ENCODE data around the gene GPN2. TPM values are rescaled to one million over a fixed set of nuclear protein-coding genes. Genes with fewer than 3 reads are reported as not detected.

Gene GPN2
- total RNA-seq, 2 donors from 2014 or later = 54.8 to 55.5 TPM

DNA sequence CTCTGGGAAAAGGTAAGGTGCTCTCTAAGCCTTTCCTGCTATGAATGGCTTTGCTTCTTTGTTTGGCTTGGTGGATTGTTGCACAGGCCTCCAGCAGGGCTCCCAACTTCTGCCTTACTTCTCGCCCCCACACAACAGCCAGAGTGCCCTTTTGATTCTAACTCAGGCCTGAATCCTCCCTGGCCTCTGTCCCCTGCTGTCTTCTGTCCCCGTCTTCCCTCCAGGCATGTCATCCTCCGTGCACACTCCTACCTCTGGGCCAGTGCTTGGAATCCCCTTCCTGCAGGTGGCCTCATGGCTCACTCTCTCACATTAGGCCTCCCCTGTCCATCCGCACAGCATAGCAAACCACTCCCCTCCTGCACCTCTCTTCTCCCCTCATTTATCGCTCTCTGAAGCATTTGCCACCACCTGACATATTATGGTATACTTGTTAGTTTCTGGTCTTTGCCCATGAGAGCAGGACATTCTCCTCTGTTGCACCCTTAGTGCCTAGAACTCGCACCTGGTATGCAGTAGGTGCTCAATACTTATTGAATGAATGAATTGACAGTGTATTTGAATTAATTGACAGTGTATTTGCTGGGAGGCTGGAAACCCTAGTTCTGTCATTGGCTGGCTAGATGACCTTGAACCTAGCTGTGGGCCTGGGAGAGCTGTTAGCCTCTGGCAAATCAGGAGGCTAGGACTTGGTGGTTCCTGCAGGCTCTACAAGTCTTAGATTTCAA is 60.7 kb downstream of the GPN2 start:
- Mint-ChIP-seq H3K36me3 (ENCODE audit: insufficient read depth in 2 of 2) (peaks cover 13 to 20% of the 10 kb centered on the region in 2 donors), H3K9me3 (no peaks in the 10 kb centered on the region), H3K4me3 (peak overlapping the region; percentile 91 to 94), H3K27ac (peak overlapping the region; percentile 81), H3K27me3 (ENCODE audit: low read depth) (no peaks in the 10 kb centered on the region), H3K4me1 (ENCODE audit: low read depth) (peaks cover 79% of the 10 kb centered on the region)
- no peak for ATAC-seq (replicated peaks in 1 of 2)
- DNase-seq = no peak

DNA sequence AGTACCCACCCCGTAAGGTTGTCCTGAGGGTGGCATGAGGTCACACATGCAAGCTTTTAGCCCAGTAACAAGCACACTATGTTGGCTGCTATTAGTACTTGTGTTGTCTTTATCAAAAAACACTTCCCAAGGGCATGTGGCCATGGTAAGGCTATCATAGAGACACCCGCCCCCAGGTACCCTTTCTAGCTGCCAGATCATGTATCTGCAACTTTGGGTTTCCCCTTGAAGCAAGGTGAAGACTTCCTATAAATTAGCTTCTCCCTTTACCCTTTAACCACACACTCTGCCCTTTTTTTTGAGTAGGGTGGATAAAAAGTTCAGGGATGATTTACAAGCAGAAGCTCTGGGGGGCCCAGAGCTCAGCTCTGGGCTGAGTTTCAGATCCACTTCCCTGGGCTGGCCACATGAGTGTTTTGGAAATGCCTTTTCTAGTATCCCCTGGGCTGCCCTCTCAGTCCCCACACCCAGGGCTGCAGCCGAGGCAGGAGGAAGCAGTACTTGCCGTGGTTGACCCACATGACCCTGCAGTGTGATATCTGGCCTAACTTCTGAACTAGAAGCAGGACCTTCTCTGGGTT is 61.6 kb downstream of the GPN2 start:
- no peak for ATAC-seq (replicated peaks in 1 of 2)
- Mint-ChIP-seq H3K36me3 (ENCODE audit: insufficient read depth in 2 of 2) (peaks cover 13 to 16% of the 10 kb centered on the region in 2 donors), H3K9me3 (no peaks in the 10 kb centered on the region), H3K4me3 (peak overlapping the region; percentile 91 to 94), H3K27me3 (ENCODE audit: low read depth) (no peaks in the 10 kb centered on the region), H3K4me1 (ENCODE audit: low read depth) (peaks cover 71% of the 10 kb centered on the region), H3K27ac (peak overlapping the region; percentile 90)
- DNase-seq = no peak

GRCh38 chr1:26827663-26828062 is 62.4 kb downstream of the GPN2 start:
- Mint-ChIP-seq H3K9me3 (no peaks in the 10 kb centered on the region), H3K36me3 (ENCODE audit: insufficient read depth in 2 of 2) (peaks cover 10 to 16% of the 10 kb centered on the region in 2 donors), H3K4me3 (peak overlapping the region; percentile 91 to 94), H3K27ac (peak overlapping the region; percentile 90), H3K27me3 (ENCODE audit: low read depth) (no peaks in the 10 kb centered on the region), H3K4me1 (ENCODE audit: low read depth) (peaks cover 67% of the 10 kb centered on the region)
- no peak for DNase-seq
- no peak for ATAC-seq (replicated peaks in 1 of 2)

GRCh38 chr1:26827106-26827604 is 62.9 kb downstream of the GPN2 start:
- Mint-ChIP-seq H3K27ac (peak overlapping the region; percentile 90), H3K9me3 (no peaks in the 10 kb centered on the region), H3K4me3 (peak overlapping the region; percentile 91 to 94), H3K36me3 (ENCODE audit: insufficient read depth in 2 of 2) (peaks cover 8 to 16% of the 10 kb centered on the region in 2 donors), H3K4me1 (ENCODE audit: low read depth) (peaks cover 62% of the 10 kb centered on the region), H3K27me3 (ENCODE audit: low read depth) (no peaks in the 10 kb centered on the region)
- DNase-seq (no peak), ATAC-seq (replicated peaks in 1 of 2) (no peak)

GRCh38 chr1:26826261-26827105 is 63.6 kb downstream of the GPN2 start, which contains the start of gene ZDHHC18:
Gene ZDHHC18, plus strand, starts transcription at chr1:26826688. Its CDS starts 117 bp downstream, at chr1:26826805.
- peaks cover 8 to 16% of the 10 kb centered on the region in 2 donors for H3K36me3 Mint-ChIP-seq (ENCODE audit: insufficient read depth in 2 of 2)
- H3K4me1 Mint-ChIP-seq (ENCODE audit: low read depth) = peaks cover 56% of the 10 kb centered on the region
- no peaks in the 10 kb centered on the region for H3K9me3 Mint-ChIP-seq
- H3K4me3 Mint-ChIP-seq = peak within 1 kb of the TSS; percentile 94 to 96
- no peaks in the 10 kb centered on the region for H3K27me3 Mint-ChIP-seq (ENCODE audit: low read depth)
- peak; percentile 88 to 93 for ATAC-seq (replicated peaks in 1 of 2)
- H3K27ac Mint-ChIP-seq = peak within 1 kb of the TSS; percentile 94
- peak; percentile 78 to 90 for DNase-seq

Other genes with a start within 250 kb of the GPN2 start
- gene ARID1A, start 194.3 kb downstream of the GPN2 start, total RNA-seq = 10 to 100 TPM; 95.1 to 97.3 TPM
- 10 to 100 TPM; 19.4 to 20.0 TPM for gene PIGV, start 102.3 kb downstream of the GPN2 start, total RNA-seq
- 10 to 100 TPM; 64.4 to 80.2 TPM for gene ZDHHC18, start 63.6 kb downstream of the GPN2 start, total RNA-seq
- 1 to 10 TPM in 1 of 2 donors, under 1 TPM in 1; 0.86 to 2.2 TPM for gene SFN, start 27.1 kb downstream of the GPN2 start, total RNA-seq
- 10 to 100 TPM; 10.9 to 11.9 TPM for gene GPATCH3, start 10.2 kb upstream of the GPN2 start, total RNA-seq
- not detected for gene NR0B2, start 23.7 kb upstream of the GPN2 start, total RNA-seq
- gene NUDC, start 31.5 kb upstream of the GPN2 start, total RNA-seq = 10 to 100 TPM; 61.6 to 78.5 TPM
- 1 to 10 TPM; 1.1 TPM for gene KDF1, start 70.2 kb upstream of the GPN2 start, total RNA-seq
- gene TRNP1, start 103.4 kb upstream of the GPN2 start, total RNA-seq = under 1 TPM; 0.49 to 0.96 TPM
- gene TENT5B, start 122.6 kb upstream of the GPN2 start, total RNA-seq = under 1 TPM in 1 of 2 donors, not detected in 1; 0.19 TPM

All from activated T-cell treated with anti-CD3 and anti-CD28 coated beads, Interleukin-2, amount 50 U/mL, for 72 hours (primary cell).